GM04503 (cell line): ENCODE measurements around the gene FNDC3B.
A peak's percentile ranks its signal among the peaks of the same experiment; 100 is the strongest.

ENCODE experiments used
- DNase-seq: peaks from one replicate; pipeline ENCODE4 v3.0.0-alpha.2; 2012; ENCODE audit warnings: low read depth

Gene FNDC3B

GRCh38 chr3:172213904-172214303, 174.5 kb downstream of the FNDC3B start:
- DNase-seq, result no peak

- DNase-seq, result no peak
Measured at GRCh38 chr3:172216267-172216666, 176.9 kb downstream of the FNDC3B start.

- no peak for DNase-seq
Measured at GRCh38 chr3:172216911-172217310, 177.5 kb downstream of the FNDC3B start.

GRCh38 chr3:172217877-172218276, 178.5 kb downstream of the FNDC3B start:
- DNase-seq, result no peak

GRCh38 chr3:172218350-172219323, 179.3 kb downstream of the FNDC3B start:
- no peak for DNase-seq

- no peak for DNase-seq
Measured at GRCh38 chr3:172219750-172220149, 180.4 kb downstream of the FNDC3B start.

- DNase-seq, result peak; percentile 75
Measured at GRCh38 chr3:172221547-172221946, 182.2 kb downstream of the FNDC3B start.

GRCh38 chr3:172222478-172223071, 183.2 kb downstream of the FNDC3B start:
- no peak for DNase-seq

- DNase-seq, result no peak
Measured at GRCh38 chr3:172223870-172224269, 184.5 kb downstream of the FNDC3B start.

- no peak for DNase-seq
Measured at GRCh38 chr3:172224560-172225214, 185.3 kb downstream of the FNDC3B start.

- no peak for DNase-seq
Measured at GRCh38 chr3:172225215-172225707, 185.9 kb downstream of the FNDC3B start.

GRCh38 chr3:172226831-172227230, 187.5 kb downstream of the FNDC3B start:
- no peak for DNase-seq

GRCh38 chr3:172227340-172228035, 188.1 kb downstream of the FNDC3B start:
- no peak for DNase-seq

- no peak for DNase-seq
Measured at GRCh38 chr3:172228036-172228415, 188.6 kb downstream of the FNDC3B start.

GRCh38 chr3:172229462-172229861, 190.1 kb downstream of the FNDC3B start:
- DNase-seq, result no peak

GRCh38 chr3:172231318-172231901, 192.0 kb downstream of the FNDC3B start:
- no peak for DNase-seq

- no peak for DNase-seq
Measured at GRCh38 chr3:172232579-172233212, 193.3 kb downstream of the FNDC3B start.

- no peak for DNase-seq
Measured at GRCh38 chr3:172233474-172234277, 194.3 kb downstream of the FNDC3B start.

- no peak for DNase-seq
Measured at GRCh38 chr3:172235698-172236097, 196.3 kb downstream of the FNDC3B start.
